Osteocyte (in vitro differentiated cells): ENCODE results near the gene LRRC8A. TPM values are rescaled to one million over a fixed set of nuclear protein-coding genes. Genes with fewer than 3 reads are reported as not detected.
A peak's percentile ranks its signal among the peaks of the same experiment; 100 is the strongest.
"Not testable (repeated sequence)": the region's sequence is repeated elsewhere in the genome, so short reads cannot be mapped to it uniquely, and the experiment has no call there.

Experiments
- DNase-seq: peaks from one replicate; pipeline ENCODE4 v3.0.0; 2021; ENCODE audit warnings: mixed read lengths; ENCODE audit not compliant: unreplicated experiment; ENCODE audit errors: extremely low spot score
- H3K27ac Mint-ChIP-seq: one replicate; pipeline ENCODE4 v1.8.0; 2021; ENCODE audit warnings: mild to moderate bottlenecking, mixed read lengths; ENCODE audit not compliant: unreplicated experiment
- H3K27me3 Mint-ChIP-seq: one replicate; pipeline ENCODE4 v1.8.0; 2021; ENCODE audit warnings: mixed read lengths; ENCODE audit not compliant: unreplicated experiment
- H3K36me3 Mint-ChIP-seq: one replicate; pipeline ENCODE4 v1.8.0; 2021; ENCODE audit warnings: mixed read lengths; ENCODE audit not compliant: unreplicated experiment
- H3K4me1 Mint-ChIP-seq: one replicate; pipeline ENCODE4 v1.8.0; 2021; ENCODE audit warnings: mixed read lengths; ENCODE audit not compliant: unreplicated experiment
- H3K4me3 Mint-ChIP-seq: one replicate; pipeline ENCODE4 v1.8.0; 2021; ENCODE audit warnings: mild to moderate bottlenecking, moderate library complexity, mixed read lengths; ENCODE audit not compliant: unreplicated experiment
- H3K9me3 Mint-ChIP-seq: one replicate; pipeline ENCODE4 v1.8.0; 2021; ENCODE audit warnings: mixed read lengths; ENCODE audit not compliant: unreplicated experiment
- total RNA-seq: library from RNA; stranded (reverse); gene quantifications from 2 replicates; pipeline ENCODE4 v1.2.1, GENCODE V29; 2021
- TF ChIP-seq, protein P1 (sequence below): fragments of 200-600 bp; sonication (generic); IDR thresholded peaks from 2 replicates; pipeline ENCODE4 v1.5.0; 2021; ENCODE audit warnings: antibody characterized with exemption, mild to moderate bottlenecking, moderate library complexity

Gene LRRC8A
- total RNA-seq, 1 donor from 2014 or later: 42.8 TPM

DNA sequence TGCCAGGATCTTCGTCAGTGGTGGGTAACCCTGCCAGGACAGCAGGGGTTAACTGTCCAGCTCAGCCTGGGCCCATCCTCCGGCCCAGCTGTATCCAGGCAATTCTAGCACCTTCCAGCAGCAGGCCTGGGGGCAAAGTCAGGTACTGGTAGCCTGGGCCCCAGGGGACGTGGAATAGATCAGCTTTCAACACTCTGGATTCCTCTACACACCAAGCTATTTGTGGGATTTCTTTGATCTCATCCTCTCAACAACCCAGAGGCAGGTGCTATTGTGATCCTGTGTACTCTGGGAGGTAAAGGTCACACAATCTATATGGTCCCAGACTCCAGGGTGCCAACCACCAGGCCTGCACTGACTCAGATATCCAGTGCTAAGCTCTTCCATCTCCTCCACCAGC is 43.6 kb upstream of the LRRC8A start:
- Mint-ChIP-seq H3K4me1 (no peaks in the 10 kb centered on the region), H3K9me3 (no peaks in the 10 kb centered on the region), H3K4me3 (no peak overlapping the region), H3K36me3 (peaks cover 7% of the 10 kb centered on the region), H3K27me3 (no peaks in the 10 kb centered on the region), H3K27ac (no peak overlapping the region)
- TF ChIP-seq, protein P1, sequence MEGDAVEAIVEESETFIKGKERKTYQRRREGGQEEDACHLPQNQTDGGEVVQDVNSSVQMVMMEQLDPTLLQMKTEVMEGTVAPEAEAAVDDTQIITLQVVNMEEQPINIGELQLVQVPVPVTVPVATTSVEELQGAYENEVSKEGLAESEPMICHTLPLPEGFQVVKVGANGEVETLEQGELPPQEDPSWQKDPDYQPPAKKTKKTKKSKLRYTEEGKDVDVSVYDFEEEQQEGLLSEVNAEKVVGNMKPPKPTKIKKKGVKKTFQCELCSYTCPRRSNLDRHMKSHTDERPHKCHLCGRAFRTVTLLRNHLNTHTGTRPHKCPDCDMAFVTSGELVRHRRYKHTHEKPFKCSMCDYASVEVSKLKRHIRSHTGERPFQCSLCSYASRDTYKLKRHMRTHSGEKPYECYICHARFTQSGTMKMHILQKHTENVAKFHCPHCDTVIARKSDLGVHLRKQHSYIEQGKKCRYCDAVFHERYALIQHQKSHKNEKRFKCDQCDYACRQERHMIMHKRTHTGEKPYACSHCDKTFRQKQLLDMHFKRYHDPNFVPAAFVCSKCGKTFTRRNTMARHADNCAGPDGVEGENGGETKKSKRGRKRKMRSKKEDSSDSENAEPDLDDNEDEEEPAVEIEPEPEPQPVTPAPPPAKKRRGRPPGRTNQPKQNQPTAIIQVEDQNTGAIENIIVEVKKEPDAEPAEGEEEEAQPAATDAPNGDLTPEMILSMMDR: no peak
- DNase-seq: no peak

- H3K4me3 Mint-ChIP-seq: no peak overlapping the region
- H3K36me3 Mint-ChIP-seq: peaks cover 7% of the 10 kb centered on the region
- no peak overlapping the region for H3K27ac Mint-ChIP-seq
- TF ChIP-seq, protein P1: no peak
- no peaks in the 10 kb centered on the region for H3K9me3 Mint-ChIP-seq
- no peak for DNase-seq
- no peaks in the 10 kb centered on the region for H3K27me3 Mint-ChIP-seq
- H3K4me1 Mint-ChIP-seq: peaks cover 9% of the 10 kb centered on the region
Observed at GRCh38 chr9:128840524-128840923, 41.4 kb upstream of the LRRC8A start.

GRCh38 chr9:128841694-128842492 is 40.0 kb upstream of the LRRC8A start:
- Mint-ChIP-seq H3K27ac (no peak overlapping the region), H3K27me3 (no peaks in the 10 kb centered on the region), H3K4me1 (peaks cover 15% of the 10 kb centered on the region), H3K4me3 (no peak overlapping the region), H3K36me3 (peaks cover 7% of the 10 kb centered on the region), H3K9me3 (no peaks in the 10 kb centered on the region)
- DNase-seq: no peak
- TF ChIP-seq, protein P1: no peak

GRCh38 chr9:128843171-128843570 is 38.8 kb upstream of the LRRC8A start:
- not testable (repeated sequence) for H3K27ac Mint-ChIP-seq, H3K36me3 Mint-ChIP-seq, DNase-seq, H3K4me3 Mint-ChIP-seq, H3K27me3 Mint-ChIP-seq, H3K9me3 Mint-ChIP-seq
- peaks cover 15% of the 10 kb centered on the region for H3K4me1 Mint-ChIP-seq

DNA sequence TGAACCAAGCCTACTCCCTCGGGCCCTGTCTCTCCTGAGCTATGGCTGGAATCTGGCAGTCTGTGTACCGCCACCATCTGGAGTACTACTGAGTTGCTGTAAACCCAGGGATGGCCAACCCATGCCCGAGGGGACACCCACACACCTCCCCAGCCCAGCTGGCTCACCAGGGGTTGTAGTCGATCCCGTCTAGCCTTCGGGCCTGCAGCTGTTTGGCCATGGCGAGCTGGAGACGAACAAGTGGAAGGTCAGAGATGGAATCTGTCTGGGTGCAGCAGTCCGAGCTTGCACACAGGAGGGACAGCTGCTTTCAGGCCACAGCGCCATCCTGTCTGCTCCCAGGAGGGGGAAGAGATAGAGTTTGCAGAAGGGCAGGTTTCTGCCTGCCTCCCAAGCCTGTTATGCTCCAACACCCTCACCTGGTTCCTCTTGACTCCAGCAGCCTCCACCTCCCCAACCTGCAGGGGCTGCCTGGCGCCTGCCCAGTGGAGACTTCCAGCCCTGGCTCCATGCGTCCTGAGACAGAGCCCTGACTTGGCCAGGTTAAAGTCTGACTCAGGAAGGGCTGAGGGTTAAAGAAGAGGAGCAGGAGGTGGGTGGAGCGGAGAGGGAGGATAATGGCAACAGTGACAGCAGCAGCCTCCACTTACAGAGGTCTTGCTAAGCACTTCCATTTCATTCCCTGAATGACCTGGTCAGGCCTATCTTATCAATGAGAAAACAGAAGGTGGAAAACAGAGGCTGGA is 36.6 kb upstream of the LRRC8A start:
- no peaks in the 10 kb centered on the region for H3K9me3 Mint-ChIP-seq
- no peak overlapping the region for H3K4me3 Mint-ChIP-seq
- TF ChIP-seq, protein P1: peak; percentile 51
- H3K4me1 Mint-ChIP-seq: peaks cover 15% of the 10 kb centered on the region
- H3K27me3 Mint-ChIP-seq: no peaks in the 10 kb centered on the region
- DNase-seq: peak; percentile 93
- H3K36me3 Mint-ChIP-seq: peaks cover 4% of the 10 kb centered on the region
- H3K27ac Mint-ChIP-seq: peak overlapping the region; percentile 80
